H4 (cell line): ENCODE data around the gene ACD. TPM values are rescaled to one million over a fixed set of nuclear protein-coding genes. Genes with fewer than 3 reads are reported as not detected.
A peak's percentile ranks its signal among the peaks of the same experiment; 100 is the strongest.

Experiments
- DNase-seq: peaks from one replicate; pipeline ENCODE4 v3.0.0-alpha.2; 2015; ENCODE audit warnings: low spot score
- total RNA-seq: library from RNA; depleted of rRNA; stranded (reverse); fragments of >200 nt; shearing (Covaris generic); gene quantifications from 2 replicates; pipeline ENCODE4 v1.2.3, GENCODE V29; 2014; rRNA removed

Gene ACD
- total RNA-seq, 1 experiment from 2014 or later, result 29.1 TPM

DNA sequence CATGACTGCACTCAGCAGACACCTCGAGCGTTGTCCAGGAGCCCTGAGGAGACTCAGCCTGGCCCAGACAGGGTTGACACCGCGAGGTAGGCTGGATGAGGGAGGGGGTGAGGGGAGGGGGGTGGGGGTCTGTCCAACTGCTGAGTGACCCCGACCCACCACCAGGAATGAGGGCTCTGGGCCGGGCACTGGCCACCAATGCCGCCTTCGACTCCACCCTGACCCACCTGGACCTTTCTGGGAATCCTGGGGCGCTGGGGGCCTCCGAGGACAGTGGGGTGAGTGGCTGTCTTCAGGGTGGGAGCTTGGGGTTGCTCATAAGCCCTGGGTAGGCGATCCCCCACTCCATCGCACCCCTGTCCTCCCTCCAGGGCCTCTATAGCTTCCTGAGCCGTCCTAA, 12.4 kb downstream of the ACD start:
- no peak for DNase-seq

GRCh38 chr16:67647111-67647651, 12.9 kb downstream of the ACD start:
- DNase-seq, result no peak

DNA sequence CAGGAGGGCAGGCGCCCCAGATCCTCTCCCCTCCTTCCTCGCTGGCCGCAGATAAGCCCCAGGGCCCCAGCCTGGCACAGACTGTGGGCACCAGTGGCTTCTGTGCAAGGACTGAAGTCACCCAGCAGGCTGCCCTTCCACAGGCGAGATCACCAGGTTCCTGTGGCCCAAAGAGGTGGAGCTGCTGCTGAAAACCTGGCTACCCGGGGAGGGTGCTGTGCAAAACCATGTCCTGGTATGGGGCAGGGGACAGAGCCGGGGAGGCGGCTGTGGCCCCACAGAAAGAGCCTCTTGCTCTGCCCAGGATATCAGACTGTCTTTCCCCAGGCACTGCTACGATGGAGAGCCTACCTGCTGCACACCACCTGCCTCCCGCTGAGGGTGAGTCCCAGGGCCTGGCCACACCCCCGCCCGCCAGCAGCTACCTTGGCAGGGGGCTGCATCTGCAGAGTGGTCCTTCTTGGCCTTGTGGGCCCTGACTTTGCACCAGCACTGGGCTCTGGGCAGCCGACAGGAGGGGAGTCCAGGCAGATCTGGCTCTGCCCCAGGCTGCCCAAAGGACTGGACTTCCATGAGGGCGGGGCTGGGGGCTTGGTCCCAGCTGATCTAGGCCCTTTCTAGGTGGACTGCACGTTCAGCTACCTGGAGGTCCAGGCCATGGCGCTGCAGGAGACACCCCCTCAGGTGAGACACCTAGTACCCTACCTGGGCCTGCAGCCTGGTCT, 14.5 kb downstream of the ACD start:
- no peak for DNase-seq

- no peak for DNase-seq
These were observed 16.0 kb downstream of the ACD start for GRCh38 chr16:67644038-67644437.

GRCh38 chr16:67641779-67642708, 18.0 kb downstream of the ACD start:
- DNase-seq, result peak; percentile 93

GRCh38 chr16:67637625-67638024, 22.4 kb downstream of the ACD start:
- DNase-seq, result no peak

DNA sequence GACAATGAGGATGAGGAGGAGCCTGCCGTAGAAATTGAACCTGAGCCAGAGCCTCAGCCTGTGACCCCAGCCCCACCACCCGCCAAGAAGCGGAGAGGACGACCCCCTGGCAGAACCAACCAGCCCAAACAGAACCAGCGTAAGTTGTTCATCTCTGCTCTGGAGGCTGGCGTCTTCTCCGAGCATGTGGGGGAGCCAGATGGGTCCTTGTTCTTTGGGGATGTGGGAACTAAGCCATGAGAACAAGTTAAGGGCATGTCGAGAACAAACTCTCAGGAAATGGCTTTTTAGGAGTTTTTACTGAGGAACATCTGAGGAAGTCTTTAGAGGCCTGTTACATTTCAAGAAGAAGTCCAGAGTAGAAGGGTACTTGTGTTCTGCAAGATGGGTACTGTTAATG, 23.3 kb downstream of the ACD start:
- DNase-seq, result no peak

DNA sequence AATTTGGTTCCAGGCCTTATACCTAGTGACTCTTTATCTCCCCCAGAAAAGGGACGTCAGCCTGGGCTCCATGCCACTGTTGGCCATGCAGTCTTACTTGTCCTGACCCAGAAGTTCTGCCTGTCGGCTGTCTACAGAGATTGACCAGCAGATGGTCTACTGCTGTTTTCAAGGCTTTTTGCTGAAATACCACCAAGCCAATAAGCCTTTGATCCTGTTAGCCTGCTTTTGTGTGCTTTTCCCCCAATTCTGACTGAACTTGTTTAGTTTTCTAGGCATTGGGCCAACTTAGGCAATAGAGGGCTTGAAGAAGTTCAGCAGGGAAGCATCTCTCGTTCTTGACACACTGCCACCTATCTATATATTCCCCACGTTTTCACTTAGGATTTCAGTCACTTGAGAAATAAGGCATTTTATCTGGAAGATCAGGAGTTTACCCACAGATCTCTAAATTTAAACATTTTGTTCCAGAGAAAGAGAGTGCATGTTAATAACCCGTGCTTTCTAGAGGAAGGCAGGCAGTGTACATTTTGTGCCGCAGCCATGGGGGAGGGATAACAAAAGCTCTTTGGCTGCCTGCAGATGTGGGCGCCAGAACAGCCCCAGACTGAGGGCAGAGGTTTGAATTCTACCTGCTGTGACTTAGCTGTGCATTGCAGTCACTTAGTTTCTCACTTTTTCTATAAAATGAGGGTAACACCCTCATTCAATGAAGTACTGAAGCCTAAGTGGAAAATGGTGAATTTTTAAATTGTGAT, 27.5 kb downstream of the ACD start:
- no peak for DNase-seq

GRCh38 chr16:67628216-67628615, 31.8 kb downstream of the ACD start:
- DNase-seq, result no peak

DNA sequence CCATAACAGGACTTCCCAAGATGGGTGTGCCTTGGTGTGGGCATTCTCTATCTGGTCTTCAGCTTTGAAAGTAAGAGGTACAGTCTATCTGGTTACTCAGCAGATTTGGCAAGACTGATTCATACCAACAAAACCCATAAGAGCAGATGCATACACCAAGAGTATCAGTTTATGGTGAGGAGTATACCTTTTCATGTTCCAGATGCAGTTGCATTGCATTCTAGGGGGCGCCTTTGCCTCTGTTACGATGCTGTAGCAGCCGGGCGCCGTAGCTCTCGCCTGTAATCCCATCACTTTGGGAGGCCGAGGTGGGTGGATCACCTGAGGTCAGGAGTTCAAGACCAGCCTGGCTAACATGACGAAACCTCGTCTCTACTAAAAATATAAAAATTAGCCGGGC, 46.3 kb downstream of the ACD start:
- no peak for DNase-seq

- DNase-seq, result no peak
These were observed 51.7 kb downstream of the ACD start for GRCh38 chr16:67608364-67608763.

Other genes with a start within 250 kb of the ACD start
- 3.0 and 3.2 TPM in 2 replicates for gene ZDHHC1, start 243.8 kb downstream of the ACD start, total RNA-seq
- gene HSD11B2, start 229.1 kb downstream of the ACD start, total RNA-seq, result 0.10 TPM in 1 of 2 replicates, not detected in the other
- 99.0 and 101 TPM in 2 replicates for gene ATP6V0D1, start 179.1 kb downstream of the ACD start, total RNA-seq
- not detected in 2 replicates for gene AGRP, start 176.7 kb downstream of the ACD start, total RNA-seq
- 10.4 and 11.0 TPM in 2 replicates for gene RIPOR1, start 131.4 kb downstream of the ACD start, total RNA-seq
- gene CTCF, start 97.7 kb downstream of the ACD start, total RNA-seq, result 40.9 and 41.3 TPM in 2 replicates
- gene CARMIL2, start 15.1 kb downstream of the ACD start, total RNA-seq, result 0.17 and 0.18 TPM in 2 replicates
- not detected in 2 replicates for gene PARD6A, start 700 bp upstream of the ACD start, total RNA-seq
- 5.6 and 6.6 TPM in 2 replicates for gene ENKD1, start 6.5 kb upstream of the ACD start, total RNA-seq
- gene C16orf86, start 6.6 kb upstream of the ACD start, total RNA-seq, result not detected in 2 replicates
- gene GFOD2, start 59.1 kb upstream of the ACD start, total RNA-seq, result 10.7 and 11.5 TPM in 2 replicates
- gene RANBP10, start 146.3 kb upstream of the ACD start, total RNA-seq, result 1.7 and 3.2 TPM in 2 replicates
- 0.48 TPM in 1 of 2 replicates, not detected in the other for gene TSNAXIP1, start 146.6 kb upstream of the ACD start, total RNA-seq
- gene THAP11, start 182.1 kb upstream of the ACD start, total RNA-seq, result 39.5 and 43.7 TPM in 2 replicates
- gene NUTF2, start 186.7 kb upstream of the ACD start, total RNA-seq, result 95.0 and 256 TPM in 2 replicates
- gene CENPT, start 187.4 kb upstream of the ACD start, total RNA-seq, result 12.0 and 20.8 TPM in 2 replicates
- 28.3 and 35.3 TPM in 2 replicates for gene EDC4, start 212.8 kb upstream of the ACD start, total RNA-seq
- gene NRN1L, start 224.6 kb upstream of the ACD start, total RNA-seq, result not detected in 2 replicates
- gene PSKH1, start 233.0 kb upstream of the ACD start, total RNA-seq, result 7.7 and 8.1 TPM in 2 replicates